HG03469 (cell line): Measurements from ENCODE around the gene RNF11.

Source experiments
- ATAC-seq: cut with Tn5 transposase; IDR thresholded peaks from one replicate; pipeline ENCODE4 v1.9.1; 2021; ENCODE audit warnings: mild to moderate bottlenecking, moderate library complexity, moderate number of reproducible peaks; ENCODE audit not compliant: unreplicated experiment

The RNF11 gene

DNA sequence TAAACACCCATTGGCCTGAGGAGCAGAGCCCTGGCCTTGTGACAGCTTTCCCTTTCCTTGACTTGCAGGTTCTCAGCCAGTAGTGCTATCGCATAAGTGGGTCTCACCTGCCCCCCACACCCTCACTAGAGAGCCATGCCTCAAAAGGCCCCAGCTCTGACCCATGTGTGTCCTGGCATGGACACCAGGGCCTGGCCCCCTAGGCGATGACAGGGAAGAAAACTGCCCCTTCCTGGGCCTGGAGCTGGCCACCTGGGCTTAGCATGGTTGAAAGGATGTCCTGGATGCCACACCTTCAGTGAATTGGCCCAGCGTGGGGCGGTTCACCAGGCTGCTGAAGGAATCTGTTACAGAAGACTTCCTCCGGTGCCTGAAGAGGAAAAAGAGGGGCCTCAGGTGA, 75.8 kb downstream of the RNF11 start:
- no peak for ATAC-seq

GRCh38 chr1:51312718-51313117, 76.6 kb downstream of the RNF11 start:
- ATAC-seq: no peak

GRCh38 chr1:51313268-51313852, 77.3 kb downstream of the RNF11 start:
- ATAC-seq: no peak

DNA sequence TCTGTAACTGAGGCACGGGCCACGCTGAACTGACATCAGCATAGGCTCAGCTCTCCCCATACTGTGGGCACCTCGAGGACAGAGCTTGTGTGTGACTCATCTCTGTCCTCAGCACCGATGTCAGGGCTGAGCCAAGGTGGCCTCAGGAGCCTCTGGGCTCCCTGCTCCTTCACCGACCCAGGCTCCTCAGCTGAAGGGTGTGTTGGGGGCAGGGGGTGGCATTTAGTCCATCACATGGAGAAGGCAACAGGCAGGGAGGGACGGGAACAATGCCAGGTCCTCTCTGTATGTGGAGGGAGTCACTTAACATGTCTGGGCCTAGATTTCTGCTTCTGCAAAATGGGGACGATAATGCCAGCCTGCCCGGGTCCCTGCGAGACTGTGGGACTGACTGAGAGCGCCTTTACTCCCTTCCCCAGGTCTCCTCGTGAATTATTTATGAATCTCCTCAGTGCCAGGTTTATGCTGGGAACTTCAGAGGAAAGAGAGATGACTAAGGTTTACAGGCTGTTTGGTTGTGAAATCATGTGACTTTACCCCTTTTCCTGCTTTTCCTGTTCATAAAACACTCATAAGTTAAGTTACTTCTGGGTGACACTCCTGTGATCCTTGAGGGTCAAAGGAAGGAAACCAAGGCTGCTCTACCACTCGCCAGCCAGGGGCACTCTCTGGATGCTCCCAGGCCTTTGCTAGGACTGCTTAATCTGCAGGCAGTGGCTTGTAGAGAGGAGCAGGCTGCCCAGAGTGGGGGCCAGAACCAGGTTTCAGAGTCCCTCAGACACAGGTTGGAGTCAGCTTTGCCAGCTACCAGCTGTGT, 78.1 kb downstream of the RNF11 start:
- ATAC-seq: no peak

GRCh38 chr1:51314974-51315373, 78.9 kb downstream of the RNF11 start:
- ATAC-seq: no peak

GRCh38 chr1:51316113-51316845, 80.2 kb downstream of the RNF11 start:
- no peak for ATAC-seq

DNA sequence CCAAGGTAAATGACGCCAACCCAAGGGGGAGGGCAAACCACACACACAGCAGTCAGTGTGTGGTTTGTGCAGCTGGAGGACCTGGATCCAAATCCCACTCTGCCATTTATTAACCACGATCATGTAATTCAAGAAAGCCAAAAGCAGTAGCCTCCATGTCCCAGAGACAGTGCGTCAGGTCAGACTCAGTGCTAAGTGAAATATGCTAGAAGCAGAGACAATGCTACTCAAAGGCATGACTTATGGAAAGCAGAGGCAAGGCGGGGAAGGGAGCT, 80.7 kb downstream of the RNF11 start:
- ATAC-seq: no peak

DNA sequence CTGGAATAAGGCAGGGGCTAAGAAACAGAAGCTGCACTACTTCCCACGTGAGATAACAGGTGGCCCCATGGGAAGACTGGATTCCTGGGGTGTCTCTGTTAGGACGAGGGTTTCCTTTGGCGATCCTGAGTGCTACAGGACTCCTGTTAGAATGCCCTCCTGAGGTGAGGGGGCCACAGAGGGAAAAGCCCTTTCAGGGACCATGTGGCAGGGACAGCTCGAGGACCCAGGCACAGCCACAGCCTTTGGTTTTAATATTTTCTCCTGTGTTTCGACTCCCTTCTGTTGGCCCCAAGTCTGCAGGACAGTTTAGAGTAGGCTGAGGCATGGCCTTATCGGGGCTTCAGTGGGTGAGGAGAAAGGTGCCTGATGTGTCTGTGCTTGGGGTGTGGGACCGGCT, 81.7 kb downstream of the RNF11 start:
- ATAC-seq: no peak

GRCh38 chr1:51320967-51321923, 85.2 kb downstream of the RNF11 start:
- no peak for ATAC-seq

DNA sequence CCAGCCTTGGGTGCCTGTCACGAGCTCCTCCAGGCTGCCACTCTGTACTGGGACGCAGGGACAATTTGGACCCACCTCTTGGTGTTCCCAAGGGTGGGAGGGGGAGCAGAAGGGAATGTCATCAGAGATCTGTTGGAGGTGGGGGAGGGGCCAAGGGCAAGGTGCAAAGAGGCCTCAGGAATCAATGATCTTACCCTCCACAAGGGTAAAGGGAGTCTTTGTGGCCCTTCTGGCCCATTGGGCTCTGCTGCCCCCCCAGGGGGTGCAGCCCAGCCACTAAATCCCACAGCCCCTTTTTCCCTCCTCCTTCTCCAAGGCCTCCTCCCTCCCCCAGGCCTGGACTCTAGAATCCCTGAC, 85.8 kb downstream of the RNF11 start:
- ATAC-seq: no peak

DNA sequence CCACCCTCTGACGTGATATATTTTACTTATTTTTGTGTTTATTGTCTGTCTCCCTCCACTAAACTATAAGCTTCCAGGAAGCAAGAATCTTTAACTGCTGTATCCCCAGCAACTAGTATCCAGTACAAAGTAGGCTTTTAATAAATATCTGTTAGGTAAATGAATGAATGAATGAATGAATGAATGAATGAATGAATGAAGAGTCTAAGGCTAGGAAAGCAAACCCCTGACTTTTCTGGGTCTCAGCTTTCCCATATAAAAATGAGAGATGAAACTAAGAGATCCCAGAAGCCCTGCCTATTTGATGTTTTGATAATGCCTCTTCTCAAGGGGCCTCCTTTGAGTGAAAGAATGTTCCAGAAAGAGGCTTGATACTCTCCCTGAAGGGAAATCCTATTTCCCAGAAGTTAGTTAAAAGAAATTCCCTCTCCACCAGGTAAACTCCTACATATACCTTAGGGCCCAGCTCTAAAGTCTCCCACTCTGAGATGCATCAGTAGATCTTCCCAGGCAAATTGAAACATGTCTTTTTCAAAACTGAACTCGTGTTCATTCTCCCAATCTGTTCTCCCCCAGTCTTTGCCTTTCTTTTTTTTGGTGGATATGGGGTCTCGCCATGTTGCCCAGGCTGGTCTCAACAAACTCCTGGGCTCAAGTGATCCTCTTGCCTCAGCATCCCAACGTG, 86.5 kb downstream of the RNF11 start:
- no peak for ATAC-seq
